Lung (tissue), 12 donors: ENCODE data around the gene PRKG1. TPM values are rescaled to one million over a fixed set of nuclear protein-coding genes. Genes with fewer than 3 reads are reported as not detected.

Experiments
- ATAC-seq: fragments of 200-7000 bp; cut with Tn5 transposase; one replicate; pipeline ENCODE4 v1.9.1; 2020; ENCODE audit warnings: moderate number of reproducible peaks; ENCODE audit not compliant: insufficient read depth, low FRiP score
- DNase-seq, 3 donors: peaks; one replicate each; pipeline ENCODE4 v3.0.0-alpha.2; 2013 to 2017
- H3K27ac ChIP-seq, 2 donors: one replicate each; pipeline ENCODE4 v1.5.1; 2013; ENCODE audit warnings: mild to moderate bottlenecking in 2 of 2, moderate library complexity in 2 of 2, control low read depth in 1 of 2, inconsistent platforms in 1 of 2, low read depth in 1 of 2, low read length in 1 of 2
- H3K27me3 ChIP-seq, 3 donors: one replicate each; pipeline ENCODE4 v1.5.1; 2013; ENCODE audit warnings: low read length in 2 of 3; ENCODE audit not compliant: control insufficient read depth in 3 of 3, insufficient read depth in 3 of 3
- H3K36me3 ChIP-seq, 4 donors: one replicate each; pipeline ENCODE4 v1.5.1; 2013; ENCODE audit warnings: low read length in 4 of 4, mild to moderate bottlenecking in 1 of 4, moderate library complexity in 1 of 4; ENCODE audit not compliant: control insufficient read depth in 4 of 4, insufficient read depth in 4 of 4
- H3K4me1 ChIP-seq, 5 donors: one replicate each; pipeline ENCODE4 v1.5.1; 2013; ENCODE audit warnings: low read length in 5 of 5, mild to moderate bottlenecking in 2 of 5, moderate library complexity in 1 of 5; ENCODE audit not compliant: control insufficient read depth in 5 of 5, insufficient read depth in 5 of 5
- H3K4me3 ChIP-seq: one replicate; pipeline ENCODE4 v1.5.1; 2013; ENCODE audit warnings: mild to moderate bottlenecking, control low read depth, moderate library complexity
- H3K9ac ChIP-seq, 2 donors: one replicate each; pipeline ENCODE4 v1.5.1; 2013; ENCODE audit warnings: low read length in 2 of 2, control low read depth in 1 of 2; ENCODE audit not compliant: insufficient read depth in 1 of 2
- H3K9me3 ChIP-seq, 4 donors: one replicate each; pipeline ENCODE4 v1.5.1; 2013; ENCODE audit warnings: low read length in 3 of 4, mild to moderate bottlenecking in 1 of 4, moderate library complexity in 1 of 4; ENCODE audit not compliant: control insufficient read depth in 4 of 4, insufficient read depth in 3 of 4
- CTCF ChIP-seq: IDR thresholded peaks from 2 replicates; pipeline ENCODE4 v1.5.1; 2012; ENCODE audit warnings: mild to moderate bottlenecking; ENCODE audit errors: control extremely low read depth, extremely low read depth
- WGBS, 2 donors: extraction: QIAGEN DNeasy Blood & Tissue Kit; methylation state at CpG; one replicate each; pipeline ENCODE4 v1.1.7; 2013; 5-methylcytosine and 5-hydroxymethylcytosine counted together
- polyA plus RNA-seq, 2 donors: library from polyadenylated mRNA; stranded (reverse); fragments of 200-250 nt; gene quantifications; one replicate each; pipeline ENCODE4 v1.2.1, GENCODE V29; 2013
- total RNA-seq, 2 donors: library from RNA; depleted of rRNA in 1 of 2; stranded (reverse); fragments of >200 nt in 1 of 2; gene quantifications; one replicate each; pipeline ENCODE4 v1.2.1, GENCODE V29; 2014 to 2021
- donor health status: control.
- donor health status: control.
- donor health status: Bipolar disorder and iron deficiency.
- donor health status: healthy.
- donor health status: DM: yes; HTN: yes; CAD: no.

Gene PRKG1
- total and polyA plus RNA-seq, 4 donors = 2.1 to 50.8 (median 15.1) TPM

- no peak overlapping the region for H3K9ac ChIP-seq
- 87 to 88% methylated on average over 1 of the region's 1 CpG for WGBS, 2 donors
- no peak overlapping the region for H3K4me3 ChIP-seq
- peaks cover 0 to 2% (median 0%) of the 10 kb centered on the region in 4 donors for H3K36me3 ChIP-seq
- no peak overlapping the region for H3K27ac ChIP-seq
- ATAC-seq (no peak), DNase-seq (no peak)
- H3K27me3 ChIP-seq = no peaks in the 10 kb centered on the region
- no peaks in the 10 kb centered on the region for H3K9me3 ChIP-seq
- H3K4me1 ChIP-seq = no peaks in the 10 kb centered on the region
- TF ChIP-seq CTCF = no peak
Observed at GRCh38 chr10:52143338-52143737, 1069.1 kb downstream of the PRKG1 start.

GRCh38 chr10:52145636-52146035, 1071.3 kb downstream of the PRKG1 start:
- Histone ChIP-seq H3K9me3 (no peaks in the 10 kb centered on the region), H3K4me1 (no peaks in the 10 kb centered on the region), H3K27ac (no peak overlapping the region), H3K27me3 (no peaks in the 10 kb centered on the region), H3K4me3 (no peak overlapping the region), H3K9ac (no peak overlapping the region), H3K36me3 (no peaks in the 10 kb centered on the region)
- ATAC-seq (no peak), DNase-seq (peak in 2 of 3 donors; percentile 9 to 20)
- WGBS, 2 donors = 49 to 72% methylated on average over 1 of the region's 1 CpG
- no peak for TF ChIP-seq CTCF

- DNase-seq = peak in 2 of 3 donors; percentile 46 to 58
- Histone ChIP-seq H3K9ac (no peak overlapping the region), H3K9me3 (no peaks in the 10 kb centered on the region), H3K27me3 (no peaks in the 10 kb centered on the region), H3K4me1 (no peaks in the 10 kb centered on the region), H3K4me3 (no peak overlapping the region), H3K27ac (no peak overlapping the region), H3K36me3 (no peaks in the 10 kb centered on the region)
- WGBS, 2 donors = 73 to 85% methylated on average over 2 of the region's 2 CpGs
- no peak for ATAC-seq
- TF ChIP-seq CTCF = no peak
Observed at GRCh38 chr10:52146766-52147165, 1072.5 kb downstream of the PRKG1 start.

- no peak overlapping the region for H3K4me3 ChIP-seq
- TF ChIP-seq CTCF = no peak
- H3K27me3 ChIP-seq = no peaks in the 10 kb centered on the region
- H3K4me1 ChIP-seq = peaks cover 0 to 5% (median 0%) of the 10 kb centered on the region in 5 donors
- no peak overlapping the region for H3K9ac ChIP-seq
- no peaks in the 10 kb centered on the region for H3K9me3 ChIP-seq
- no peaks in the 10 kb centered on the region for H3K36me3 ChIP-seq
- no peak overlapping the region for H3K27ac ChIP-seq
- whole genome bisulfite sequencing, 2 donors = 83 to 88% methylated on average over 4 of the region's 4 CpGs
- ATAC-seq (no peak), DNase-seq (no peak)
Observed at GRCh38 chr10:52170776-52171175, 1096.5 kb downstream of the PRKG1 start.
